HG03520 (cell line): ENCODE data around the gene NEK3.
"Not testable (repeated sequence)": the region's sequence is repeated elsewhere in the genome, so short reads cannot be mapped to it uniquely, and the experiment has no call there.

Experiments
- ATAC-seq: cut with Tn5 transposase; IDR thresholded peaks from one replicate; pipeline ENCODE4 v1.9.1; 2021; ENCODE audit warnings: mild to moderate bottlenecking, moderate library complexity; ENCODE audit not compliant: unreplicated experiment

NEK3 gene

GRCh38 chr13:52125547-52125946, 33.9 kb downstream of the NEK3 start:
- ATAC-seq: no peak

- ATAC-seq: no peak
Observed at GRCh38 chr13:52118595-52118994, 40.8 kb downstream of the NEK3 start.

DNA sequence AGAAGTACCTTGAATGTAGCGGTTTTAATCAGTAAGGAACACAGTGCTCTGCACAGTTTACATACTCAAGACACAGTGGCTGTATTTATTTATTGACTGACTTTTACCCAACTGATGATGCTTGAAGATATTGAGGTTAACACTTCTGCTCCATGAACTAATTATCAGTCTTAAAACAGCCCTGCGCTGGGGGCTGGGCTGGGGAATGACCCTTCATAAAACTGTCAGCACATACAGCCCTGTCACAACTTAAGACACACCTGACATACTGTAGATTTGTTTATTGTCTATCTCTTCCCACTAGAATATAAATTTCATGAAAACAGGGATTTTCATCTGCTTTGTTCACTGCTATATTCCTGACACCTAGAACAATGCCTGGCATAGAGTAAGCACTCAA, 41.3 kb downstream of the NEK3 start:
- no peak for ATAC-seq

DNA sequence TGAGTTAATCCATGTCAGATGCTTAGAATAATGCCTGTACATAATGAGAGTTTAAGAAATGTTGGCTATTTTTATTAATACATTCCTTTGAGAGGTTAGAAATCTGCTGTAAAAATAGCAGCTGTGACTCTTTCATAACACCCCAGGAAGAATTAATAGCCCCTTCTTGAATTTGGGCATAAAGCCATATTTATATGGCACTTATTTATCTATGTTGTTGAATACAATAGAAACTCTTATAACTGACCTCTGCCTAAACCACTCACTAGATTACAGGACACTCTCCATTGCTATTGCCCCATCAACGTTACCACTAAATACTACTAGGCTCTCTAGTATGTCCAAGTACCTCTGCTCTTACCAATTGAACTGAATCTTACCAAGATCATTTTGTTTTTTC, 46.8 kb downstream of the NEK3 start:
- no peak for ATAC-seq

GRCh38 chr13:52109116-52109670, 50.2 kb downstream of the NEK3 start:
- no peak for ATAC-seq

- no peak for ATAC-seq
Observed at GRCh38 chr13:52105841-52106240, 53.6 kb downstream of the NEK3 start.

- no peak for ATAC-seq
Observed at GRCh38 chr13:52104624-52105023, 54.8 kb downstream of the NEK3 start.

GRCh38 chr13:52103386-52103785, 56.0 kb downstream of the NEK3 start:
- ATAC-seq: no peak

GRCh38 chr13:52102423-52102822, 57.0 kb downstream of the NEK3 start:
- ATAC-seq: not testable (repeated sequence)

- ATAC-seq: no peak
Observed at GRCh38 chr13:52097197-52097596, 62.2 kb downstream of the NEK3 start.

DNA sequence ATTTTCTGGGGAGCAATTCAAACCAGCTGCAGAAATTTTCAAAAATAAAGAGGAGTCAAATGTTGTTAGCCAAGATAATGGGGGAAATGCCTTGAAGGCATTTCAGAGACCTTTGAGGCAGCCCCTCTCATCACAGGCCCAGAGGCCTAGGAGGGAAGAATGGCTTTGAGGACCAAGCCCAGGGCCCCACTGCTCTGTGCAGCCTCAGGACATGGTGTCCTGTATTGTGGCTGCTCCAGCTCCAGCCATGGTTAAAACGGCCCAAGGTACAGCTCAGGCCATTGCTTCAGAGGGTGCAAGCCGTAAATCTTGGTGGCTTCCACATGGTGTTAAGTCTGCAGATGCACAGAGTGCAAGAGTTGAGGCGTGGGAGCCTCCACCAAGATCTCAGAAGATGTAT, 62.6 kb downstream of the NEK3 start:
- no peak for ATAC-seq

DNA sequence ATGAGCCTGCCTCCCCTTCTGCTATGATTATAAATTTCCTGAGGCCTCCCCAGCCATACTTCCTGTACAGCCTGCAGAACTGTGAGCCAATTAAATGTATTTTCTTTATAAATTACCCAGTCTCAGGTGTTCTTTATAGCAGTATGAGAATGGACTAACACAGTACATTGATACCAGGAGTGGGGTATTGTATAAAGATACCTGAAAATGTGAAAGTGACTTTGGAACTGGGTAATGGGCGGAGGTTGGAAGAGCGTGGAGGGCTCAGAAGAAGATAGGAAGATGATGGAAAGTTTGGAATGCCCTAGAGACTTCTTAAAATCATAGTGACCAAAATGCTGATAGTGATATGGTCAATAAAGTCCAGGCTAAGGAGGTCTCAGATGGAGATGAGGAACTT, 63.3 kb downstream of the NEK3 start:
- ATAC-seq: no peak

GRCh38 chr13:52092087-52092486, 67.3 kb downstream of the NEK3 start:
- ATAC-seq: no peak

DNA sequence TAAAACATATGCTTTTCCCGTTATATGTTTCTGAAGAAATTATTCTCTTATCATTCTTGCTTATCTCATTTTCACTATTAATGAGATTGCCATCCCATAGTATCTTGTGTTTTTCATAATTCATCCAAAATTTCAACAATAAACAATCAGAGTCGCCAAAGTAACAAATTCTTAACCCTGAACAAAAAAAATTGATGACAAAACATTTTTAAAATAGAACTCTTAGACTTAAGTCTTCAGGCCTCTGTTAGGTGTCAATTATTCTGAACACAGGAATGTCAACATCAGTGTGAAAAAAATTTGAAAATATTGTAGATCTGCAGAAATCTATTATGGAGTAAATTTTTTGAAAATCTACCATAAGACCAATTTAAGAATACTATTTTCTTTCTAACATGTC, 67.9 kb downstream of the NEK3 start:
- no peak for ATAC-seq

- no peak for ATAC-seq
Observed at GRCh38 chr13:52085421-52085820, 74.0 kb downstream of the NEK3 start.

- ATAC-seq: not testable (repeated sequence)
Observed at GRCh38 chr13:52084981-52085380, 74.4 kb downstream of the NEK3 start.
